ENCODE results near the gene SSNA1. TPM values are rescaled to one million over a fixed set of nuclear protein-coding genes. Genes with fewer than 3 reads are reported as not detected.

The SSNA1 gene
- total RNA-seq, 8 experiments from 2014 or later: 28.2 to 50.7 (median 44.5) TPM

GRCh38 chr9:137167277-137167746 is 21.2 kb upstream of the SSNA1 start:
- Histone ChIP-seq H3K4me3 (peak overlapping the region; percentile 39 to 50 (median 44)), H3K27ac (peak overlapping the region in 1 of 2 donors; percentile 74), H3K4me1 (replicated peaks in 1 of 2) (peaks cover 19 to 29% of the 10 kb centered on the region in 2 donors)
- in situ Hi-C loops (cut with MboI; ENCODE audit: low pct_unique_long_range_greater_than_20kb in 2 of 9, low sequenced_read_pairs in 9 of 9, unreplicated experiment in 9 of 9): no loop called here
- WGBS, 10 experiments: no CpG with 5 or more reads among the region's 44 CpGs
- peak in 1 of 8 experiments; percentile 5 for ATAC-seq (replicated peaks in 6 of 8)

GRCh38 chr9:137167747-137168572 is 20.5 kb upstream of the SSNA1 start:
- WGBS, 10 experiments: no CpG with 5 or more reads among the region's 57 CpGs
- Histone ChIP-seq H3K27ac (peak overlapping the region; percentile 55 to 74), H3K4me1 (replicated peaks in 1 of 2) (peaks cover 17 to 22% of the 10 kb centered on the region in 2 donors), H3K4me3 (peak overlapping the region; percentile 39 to 50 (median 44))
- ATAC-seq (replicated peaks in 6 of 8): peak; percentile 26 to 79 (median 66)
- in situ Hi-C loops (cut with MboI; ENCODE audit: low pct_unique_long_range_greater_than_20kb in 2 of 9, low sequenced_read_pairs in 9 of 9, unreplicated experiment in 9 of 9): no loop called here

- Histone ChIP-seq H3K4me1 (replicated peaks in 1 of 2) (peaks cover 13 to 17% of the 10 kb centered on the region in 2 donors), H3K4me3 (peak overlapping the region; percentile 39 to 50 (median 44)), H3K27ac (peak overlapping the region; percentile 54 to 55)
- in situ Hi-C loops (cut with MboI; ENCODE audit: low pct_unique_long_range_greater_than_20kb in 2 of 9, low sequenced_read_pairs in 9 of 9, unreplicated experiment in 9 of 9): no loop called here
- peak; percentile 4 to 63 (median 52) for ATAC-seq (replicated peaks in 6 of 8)
- WGBS, 10 experiments: 0% methylated on average over 2 of the region's 36 CpGs; no CpG with 5 or more reads in 9 of the 10 experiments
Measured at GRCh38 chr9:137168573-137168903, 19.9 kb upstream of the SSNA1 start.

GRCh38 chr9:137168904-137169856 is 19.3 kb upstream of the SSNA1 start:
- Histone ChIP-seq H3K4me3 (peak overlapping the region; percentile 39 to 50 (median 44)), H3K27ac (peak overlapping the region; percentile 54 to 55), H3K4me1 (replicated peaks in 1 of 2) (peaks cover 11 to 13% of the 10 kb centered on the region in 2 donors)
- WGBS, 10 experiments: 0 to 2% (median 0%) methylated on average over 2 to 9 of the region's 124 CpGs; no CpG with 5 or more reads in 7 of the 10 experiments
- peak; percentile 10 to 67 (median 56) for ATAC-seq (replicated peaks in 6 of 8)
- in situ Hi-C loops (cut with MboI; ENCODE audit: low pct_unique_long_range_greater_than_20kb in 2 of 9, low sequenced_read_pairs in 9 of 9, unreplicated experiment in 9 of 9): no loop called here

- H3K4me3 ChIP-seq: peak within 1 kb of the TSS; percentile 39 to 50 (median 44)
- H3K27ac ChIP-seq: peak within 1 kb of the TSS; percentile 54 to 55
- in situ Hi-C loops (cut with MboI; ENCODE audit: low pct_unique_long_range_greater_than_20kb in 2 of 9, low sequenced_read_pairs in 9 of 9, unreplicated experiment in 9 of 9): no loop called here
- 3 to 12% (median 7%) methylated on average over 3 to 14 of the region's 41 CpGs; no CpG with 5 or more reads in 7 of the 10 experiments for WGBS, 10 experiments
- peaks cover 13 to 16% of the 10 kb centered on the region in 2 donors for H3K4me1 ChIP-seq (replicated peaks in 1 of 2)
- no peak for ATAC-seq (replicated peaks in 6 of 8)
Measured at GRCh38 chr9:137169896-137170358, 18.5 kb upstream of the SSNA1 start, which contains the start of gene LRRC26. LRRC26 (minus strand) TSS chr9:137170051; CDS start chr9:137169943, 108 bp downstream.

- WGBS, 10 experiments: 0 to 70% (median 26%) methylated on average over 1 to 3 of the region's 14 CpGs; no CpG with 5 or more reads in 6 of the 10 experiments
- Histone ChIP-seq H3K4me3 (no peak overlapping the region), H3K4me1 (replicated peaks in 1 of 2) (peaks cover 18 to 19% of the 10 kb centered on the region in 2 donors), H3K27ac (no peak overlapping the region)
- in situ Hi-C loops (cut with MboI; ENCODE audit: low pct_unique_long_range_greater_than_20kb in 2 of 9, low sequenced_read_pairs in 9 of 9, unreplicated experiment in 9 of 9): no loop called here
- no peak for ATAC-seq (replicated peaks in 6 of 8)
Measured at GRCh38 chr9:137170486-137171148, 17.9 kb upstream of the SSNA1 start.

- Histone ChIP-seq H3K27ac (no peak overlapping the region), H3K4me3 (no peak overlapping the region), H3K4me1 (replicated peaks in 1 of 2) (peaks cover 18 to 19% of the 10 kb centered on the region in 2 donors)
- in situ Hi-C loops (cut with MboI; ENCODE audit: low pct_unique_long_range_greater_than_20kb in 2 of 9, low sequenced_read_pairs in 9 of 9, unreplicated experiment in 9 of 9): no loop called here
- 20 to 80% (median 80%) methylated on average over 1 to 5 of the region's 22 CpGs; no CpG with 5 or more reads in 5 of the 10 experiments for WGBS, 10 experiments
- no peak for ATAC-seq (replicated peaks in 6 of 8)
Measured at GRCh38 chr9:137171149-137171900, 17.2 kb upstream of the SSNA1 start.

- H3K27ac ChIP-seq: no peak overlapping the region
- no peak overlapping the region for H3K4me3 ChIP-seq
- peaks cover 5 to 8% of the 10 kb centered on the region in 2 donors for H3K4me1 ChIP-seq (replicated peaks in 1 of 2)
- in situ Hi-C loops (cut with MboI; ENCODE audit: low pct_unique_long_range_greater_than_20kb in 2 of 9, low sequenced_read_pairs in 9 of 9, unreplicated experiment in 9 of 9): no loop called here
- WGBS, 10 experiments: 0 to 100% (median 65%) methylated on average over 1 to 8 of the region's 21 CpGs; no CpG with 5 or more reads in 4 of the 10 experiments
- peak in 1 of 8 experiments; percentile 31 for ATAC-seq (replicated peaks in 6 of 8)
Measured at GRCh38 chr9:137172901-137173795, 15.3 kb upstream of the SSNA1 start.

GRCh38 chr9:137173796-137174664 is 14.4 kb upstream of the SSNA1 start:
- Histone ChIP-seq H3K4me1 (replicated peaks in 1 of 2) (peaks cover 5 to 8% of the 10 kb centered on the region in 2 donors), H3K4me3 (no peak overlapping the region), H3K27ac (no peak overlapping the region)
- 50 to 85% (median 52%) methylated on average over 6 to 18 of the region's 45 CpGs; no CpG with 5 or more reads in 7 of the 10 experiments for WGBS, 10 experiments
- ATAC-seq (replicated peaks in 6 of 8): peak in 3 of 8 experiments; percentile 4 to 24 (median 23)
- in situ Hi-C loops (cut with MboI; ENCODE audit: low pct_unique_long_range_greater_than_20kb in 2 of 9, low sequenced_read_pairs in 9 of 9, unreplicated experiment in 9 of 9): no loop called here

- peak in 5 of 8 experiments; percentile 5 to 34 (median 24) for ATAC-seq (replicated peaks in 6 of 8)
- in situ Hi-C loops (cut with MboI; ENCODE audit: low pct_unique_long_range_greater_than_20kb in 2 of 9, low sequenced_read_pairs in 9 of 9, unreplicated experiment in 9 of 9): no loop called here
- no peak overlapping the region for H3K27ac ChIP-seq
- 6% methylated on average over 3 of the region's 34 CpGs; no CpG with 5 or more reads in 9 of the 10 experiments for WGBS, 10 experiments
- peaks cover 5 to 8% of the 10 kb centered on the region in 2 donors for H3K4me1 ChIP-seq (replicated peaks in 1 of 2)
- H3K4me3 ChIP-seq: no peak overlapping the region
Measured at GRCh38 chr9:137174722-137175293, 13.7 kb upstream of the SSNA1 start.

Measured in motor neuron (in vitro differentiated cells).